Activated naive CD4-positive, alpha-beta T cell treated with Interleukin-2 at 50 U/mL for 16 hours (primary cell): ENCODE results near the gene MGST3.
"Not testable (repeated sequence)": the region's sequence is repeated elsewhere in the genome, so short reads cannot be mapped to it uniquely, and the experiment has no call there.

Experiments
- DNase-seq: peaks from one replicate; pipeline ENCODE4 v3.0.0-alpha.2; 2020

The MGST3 gene

DNA sequence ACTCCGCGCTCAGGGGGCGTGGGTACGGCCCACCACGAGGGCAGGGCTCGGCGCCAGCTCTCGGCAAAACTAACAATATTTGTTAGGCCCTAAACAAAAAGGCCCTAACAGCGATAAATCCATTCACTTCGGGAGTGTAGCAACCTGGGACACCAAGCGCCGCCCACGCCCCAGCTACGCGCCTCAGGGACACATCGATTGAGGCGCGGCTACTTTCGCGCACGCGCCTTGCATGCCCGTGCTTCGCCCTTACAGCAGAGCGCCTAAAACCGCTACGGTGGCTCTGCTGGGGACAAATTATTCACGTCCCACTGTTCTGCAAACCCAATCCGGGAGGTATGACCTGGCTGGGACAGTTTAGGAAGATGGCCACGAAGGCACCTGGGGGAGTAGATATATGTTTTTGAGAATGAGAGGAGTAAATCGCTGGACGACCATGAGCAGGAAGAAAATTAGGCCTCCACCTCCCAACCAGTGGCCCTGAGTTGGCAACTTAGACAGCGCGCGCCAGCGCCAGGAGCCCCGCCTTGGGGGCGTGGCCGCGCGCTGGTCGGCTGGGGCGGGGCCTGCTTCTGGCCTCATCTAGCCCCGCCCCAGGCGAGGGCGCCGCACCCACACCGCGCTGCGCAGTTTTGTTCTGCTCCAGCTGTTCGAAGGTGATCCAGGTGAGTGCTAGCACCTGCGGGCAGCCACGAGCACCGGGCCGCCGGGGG lies at the start of gene MGST3:
MGST3 (plus strand) TSS at position 606 of the 713 bp plus-strand sequence. CDS start 18,614 bp downstream, outside the sequence.
- peak; percentile 94 for DNase-seq

DNA sequence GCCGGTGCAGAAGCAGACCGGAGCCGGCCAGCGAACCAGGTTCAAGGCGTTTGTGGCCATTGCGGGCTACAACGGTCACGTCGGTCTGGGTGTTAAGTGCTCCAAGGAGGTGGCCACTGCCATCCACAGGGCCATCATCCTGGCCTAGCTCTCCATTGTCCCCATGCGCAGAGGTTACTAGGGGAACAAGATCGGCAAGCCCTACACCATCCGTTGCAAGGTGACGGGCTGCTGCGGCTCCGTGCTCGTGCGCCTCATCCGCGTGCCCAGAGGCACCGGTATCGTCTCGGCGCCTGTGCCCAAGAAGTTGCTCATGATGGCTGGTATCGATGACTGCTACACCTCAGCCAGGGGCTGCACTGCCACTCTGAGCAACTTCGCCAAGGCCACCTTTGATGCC lies 49.1 kb upstream of the MGST3 start:
- DNase-seq, result no peak

DNA sequence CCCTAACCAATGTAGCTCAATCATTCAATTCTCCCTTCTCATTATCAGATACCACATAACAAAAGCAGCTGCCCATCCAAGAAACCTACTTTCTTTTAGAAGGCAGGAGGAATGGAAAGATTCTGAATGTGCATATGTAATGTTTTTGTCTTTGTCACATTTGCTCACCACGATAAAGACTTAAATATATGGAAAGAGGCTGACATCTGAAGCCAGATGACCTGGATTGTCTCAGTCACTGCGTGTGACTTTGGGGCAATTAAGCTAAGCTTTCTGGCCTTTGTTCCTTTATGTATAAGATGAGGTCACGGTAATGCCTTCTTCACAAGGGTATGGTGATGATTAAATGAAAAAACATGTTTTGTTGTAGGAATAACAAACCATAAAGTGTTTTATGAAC lies 44.6 kb upstream of the MGST3 start:
- DNase-seq, result no peak

DNA sequence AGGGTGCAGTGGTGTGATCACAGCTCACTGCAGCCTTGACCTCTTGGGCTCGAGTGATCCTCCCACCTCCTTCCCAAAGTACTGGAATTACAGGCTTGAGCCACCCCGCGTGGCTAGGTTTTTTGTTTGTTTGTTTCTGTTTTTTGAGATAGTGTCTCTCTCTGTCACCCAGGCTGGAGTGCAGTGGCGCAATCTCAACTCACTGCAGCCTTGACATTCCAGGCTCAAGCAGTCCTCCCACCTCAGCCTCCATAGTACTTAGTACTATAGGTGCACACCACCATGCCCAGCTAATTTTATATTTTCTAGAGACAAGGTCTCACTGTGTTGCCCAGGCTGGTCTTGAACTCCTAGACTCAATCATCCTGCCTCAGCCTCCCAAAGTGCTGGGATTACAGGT lies 39.6 kb upstream of the MGST3 start:
- not testable (repeated sequence) for DNase-seq

DNA sequence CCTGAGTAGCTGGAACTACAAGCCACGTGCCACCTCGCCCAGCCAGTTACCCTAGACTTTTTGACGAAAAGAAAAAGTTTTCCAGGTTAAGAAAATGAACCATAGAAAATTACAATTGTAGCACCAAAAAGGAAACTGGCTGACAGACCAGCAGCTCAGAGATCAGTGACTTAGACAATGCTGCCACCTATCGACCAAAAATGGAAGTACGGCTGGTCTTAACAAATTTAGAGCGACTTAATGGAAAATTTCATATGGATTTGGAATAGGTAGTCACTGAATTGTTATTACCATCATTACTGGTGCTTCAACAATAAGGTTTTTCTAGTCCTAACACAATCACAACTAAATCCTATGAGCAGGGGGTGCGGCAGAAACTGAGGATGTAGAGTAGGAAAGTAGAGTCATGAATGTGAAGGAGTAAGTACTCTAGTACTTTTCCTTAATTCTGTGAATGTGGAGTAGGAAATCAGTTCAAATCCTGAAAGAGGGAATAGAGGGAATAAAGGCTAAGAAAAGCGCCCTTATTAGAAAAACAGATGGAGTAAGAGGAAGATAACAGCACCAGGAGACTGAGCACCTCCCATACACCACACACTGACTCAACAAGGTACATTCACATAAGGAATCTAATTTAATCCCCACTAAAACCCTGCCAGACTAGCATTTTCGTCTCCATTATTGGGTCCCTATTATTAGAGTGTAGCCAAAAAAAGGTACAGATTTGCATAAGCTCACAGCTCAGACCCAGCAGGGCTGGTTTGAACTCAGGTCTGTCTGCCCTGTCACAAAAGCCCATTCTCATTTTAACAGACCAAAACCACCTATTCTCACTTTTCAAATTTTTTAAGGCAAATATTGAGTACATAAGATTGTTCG lies 37.9 kb upstream of the MGST3 start:
- DNase-seq, result peak; percentile 77

DNA sequence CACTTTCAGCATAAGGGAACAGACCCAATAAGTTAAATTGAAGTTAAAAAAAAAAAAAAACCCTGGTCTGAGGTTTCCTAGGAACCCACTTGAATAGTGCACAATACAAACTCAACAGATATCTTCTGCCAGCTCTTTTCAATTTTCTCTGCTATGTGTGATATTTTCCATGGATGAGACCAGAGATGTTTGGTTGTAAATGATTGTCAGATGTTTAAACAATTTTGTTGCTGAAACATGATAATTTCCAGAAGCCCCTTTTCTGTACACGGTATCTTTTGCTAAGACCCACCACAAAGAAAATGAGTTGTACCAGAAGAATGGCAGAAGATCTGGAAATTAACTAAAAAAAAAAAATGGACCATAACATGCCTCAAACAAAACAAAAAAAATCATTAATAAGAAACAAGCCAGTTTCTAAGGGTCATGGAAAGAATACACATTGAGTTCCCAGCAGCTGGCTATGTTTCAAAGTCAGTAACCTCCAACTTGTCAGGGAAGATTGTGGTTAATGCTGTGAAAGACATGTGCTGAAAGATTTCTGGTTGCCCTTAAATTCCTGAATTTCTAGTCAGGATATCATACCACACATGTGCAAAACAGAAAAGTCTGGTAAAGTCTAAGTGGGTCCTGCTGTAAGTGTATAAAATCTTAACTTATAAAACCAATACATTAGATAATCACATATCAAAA lies 35.6 kb upstream of the MGST3 start:
- no peak for DNase-seq

DNA sequence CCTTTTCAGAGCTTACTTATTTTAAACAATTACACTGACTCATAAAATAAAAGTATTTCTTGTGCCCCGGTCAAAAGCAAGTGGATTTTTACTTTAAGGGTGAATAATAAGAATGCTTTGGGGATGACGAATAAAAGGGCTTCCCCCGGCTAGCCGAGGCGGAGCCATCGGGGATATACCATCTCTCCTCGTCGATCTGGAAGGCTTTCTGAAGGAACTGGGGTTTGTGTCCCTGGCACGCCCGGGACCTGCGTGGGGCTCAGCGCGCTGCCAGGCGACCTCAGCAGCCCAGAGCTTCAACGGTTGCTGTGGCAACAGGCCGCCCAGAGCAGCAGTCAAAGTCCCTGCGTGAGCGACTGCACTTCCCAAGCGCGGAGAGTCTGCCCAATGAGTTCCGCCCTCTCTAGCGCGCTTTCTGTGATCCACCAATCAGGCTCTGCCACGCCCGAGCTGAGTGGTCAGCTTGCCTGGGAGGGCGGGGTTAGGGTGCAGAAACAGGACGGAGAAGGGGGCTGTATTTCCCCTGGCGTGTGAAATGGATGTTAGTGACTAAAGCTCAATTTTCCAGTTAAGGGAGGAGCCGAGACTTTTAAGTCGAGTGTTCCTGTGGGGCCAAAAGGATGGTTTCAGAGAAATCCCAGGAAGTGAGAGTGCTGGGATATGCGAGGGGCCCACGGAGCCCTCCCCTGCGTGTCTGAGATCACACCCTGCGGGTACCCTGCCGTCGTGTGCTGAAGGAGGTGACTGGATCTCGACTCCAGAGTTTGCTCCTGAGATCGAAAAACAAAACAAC lies 33.0 kb upstream of the MGST3 start:
- peak; percentile 95 for DNase-seq

DNA sequence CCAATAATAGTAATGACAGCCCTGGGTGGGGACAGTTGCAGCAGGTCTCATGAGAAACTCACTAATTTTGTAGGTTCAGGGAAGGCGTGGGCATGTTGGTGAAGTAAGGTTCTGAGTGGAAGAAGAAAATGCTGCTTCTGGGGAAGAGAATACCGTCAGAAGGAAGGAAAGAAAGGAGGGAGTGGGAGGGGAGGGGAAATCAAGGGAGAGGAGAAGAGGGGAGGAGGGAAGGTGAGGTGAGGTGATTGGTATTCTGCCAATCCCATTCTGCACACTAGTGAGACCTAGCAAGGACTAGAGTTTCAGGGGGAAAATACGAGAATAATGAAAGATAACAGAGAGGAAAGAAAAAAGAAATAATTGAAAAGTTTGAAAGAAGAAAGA lies 32.4 kb upstream of the MGST3 start:
- no peak for DNase-seq

DNA sequence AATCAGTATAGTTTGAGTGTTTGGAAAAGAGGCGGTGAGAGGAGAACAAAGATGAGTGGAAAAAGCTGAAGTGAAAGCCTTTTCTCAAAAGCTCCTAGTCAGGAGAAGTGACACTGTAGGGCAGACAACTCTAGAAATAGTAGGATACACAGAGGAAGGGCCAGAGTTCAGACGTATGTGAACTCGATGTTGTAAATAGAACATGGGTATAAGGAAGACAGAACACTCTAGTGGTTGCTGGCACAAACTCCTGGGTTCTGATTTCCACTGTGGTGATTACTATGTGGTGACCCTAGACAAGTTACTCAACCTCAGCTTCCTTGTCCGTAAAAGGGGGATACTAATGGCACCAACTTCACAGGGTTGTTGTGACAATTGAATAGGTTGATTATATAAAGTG lies 30.2 kb upstream of the MGST3 start:
- DNase-seq, result no peak

DNA sequence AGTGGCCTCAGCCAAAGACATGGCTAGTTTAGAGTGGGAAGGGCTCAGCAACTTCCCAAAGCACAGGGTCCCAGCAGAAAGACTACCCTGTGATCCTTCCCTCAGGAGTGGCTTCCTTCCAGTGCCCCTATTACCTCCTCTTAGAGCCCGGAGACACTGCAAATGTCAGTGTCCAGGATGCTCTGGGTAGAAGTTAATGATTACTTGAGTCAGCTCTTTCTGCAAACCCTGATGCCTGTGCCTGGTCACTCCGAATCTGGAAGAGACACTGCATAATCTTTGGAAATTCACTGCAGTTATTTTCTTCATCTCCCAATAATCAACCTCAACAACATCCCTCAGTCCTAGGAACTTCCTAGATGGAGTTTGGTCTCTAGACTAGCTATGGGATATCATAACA lies 27.2 kb upstream of the MGST3 start:
- no peak for DNase-seq

DNA sequence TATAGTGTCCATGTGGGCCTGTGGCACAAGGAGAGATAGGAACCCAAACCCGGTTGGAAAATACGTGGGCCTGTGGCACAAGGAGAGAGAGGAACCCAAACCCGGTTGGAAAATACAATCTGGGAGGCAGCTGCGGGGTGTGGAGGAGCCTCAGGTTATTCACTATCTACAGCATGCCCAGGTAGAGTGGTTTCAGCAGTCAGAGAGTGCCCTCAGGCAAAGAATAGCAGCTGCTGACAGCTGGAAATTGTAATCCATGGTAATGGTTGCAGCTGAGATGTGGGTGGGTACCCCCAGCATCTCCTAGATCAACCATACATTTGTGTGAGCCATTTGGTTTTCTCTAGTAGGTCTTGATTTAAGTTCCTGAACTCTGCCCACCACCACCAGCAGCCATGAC lies 25.8 kb upstream of the MGST3 start:
- DNase-seq, result no peak

DNA sequence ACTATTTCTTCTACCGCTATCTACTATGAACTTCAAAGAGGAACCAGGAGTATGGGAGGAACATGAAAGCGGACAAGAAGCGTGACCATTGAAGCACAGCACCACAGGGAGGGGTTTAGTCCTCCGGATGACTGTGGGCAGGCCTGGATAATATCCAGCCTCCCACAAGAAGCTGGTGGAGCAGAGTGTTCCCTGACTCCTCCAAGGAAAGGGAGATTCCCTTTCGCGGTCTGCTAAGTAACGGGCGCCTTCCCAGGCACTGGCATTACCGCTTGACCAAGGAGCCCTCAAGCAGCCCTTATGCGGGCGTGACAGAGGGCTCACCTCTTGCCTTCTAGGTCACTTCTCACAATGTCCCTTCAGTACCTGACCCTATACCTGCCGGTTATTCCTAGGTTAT lies 24.4 kb upstream of the MGST3 start:
- not testable (repeated sequence) for DNase-seq

DNA sequence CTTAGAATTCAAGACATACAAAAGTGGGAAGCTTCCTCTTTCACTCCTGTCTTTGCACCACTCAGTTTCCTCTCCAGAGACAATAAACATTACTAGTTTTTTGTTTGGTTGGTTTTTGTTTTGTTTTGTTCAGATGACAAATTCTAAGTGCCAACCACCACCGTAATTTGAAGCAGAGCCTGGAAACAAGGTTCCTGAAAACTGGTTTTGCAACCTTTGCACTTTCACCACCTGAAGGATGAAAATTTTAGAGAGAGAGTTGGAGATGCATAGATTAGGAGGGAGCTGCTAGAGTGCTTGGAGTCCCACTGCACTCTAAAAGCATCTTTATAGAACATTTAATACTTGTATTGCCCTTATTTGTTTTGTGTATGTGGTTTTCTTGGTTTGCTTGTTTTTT lies 20.2 kb upstream of the MGST3 start:
- DNase-seq, result no peak

DNA sequence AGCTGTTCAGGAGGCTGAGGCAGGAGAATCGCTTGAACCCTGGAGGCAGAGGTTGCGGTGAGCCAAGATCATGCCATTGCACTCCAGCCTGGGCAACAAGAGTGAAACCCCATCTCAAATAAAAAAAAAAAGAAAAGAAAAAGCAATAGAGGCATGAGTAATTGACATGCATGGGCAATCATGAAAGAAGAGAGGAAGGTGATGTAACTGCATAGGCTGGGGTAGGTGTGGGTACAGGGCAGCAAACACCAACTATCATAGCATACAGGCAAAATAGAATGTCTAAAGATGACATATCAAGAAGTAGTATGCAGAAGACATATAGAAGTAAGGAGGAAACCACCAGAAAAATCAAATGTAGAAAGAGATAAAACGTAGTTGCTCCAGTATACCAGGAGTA lies 19.0 kb upstream of the MGST3 start:
- DNase-seq, result no peak

DNA sequence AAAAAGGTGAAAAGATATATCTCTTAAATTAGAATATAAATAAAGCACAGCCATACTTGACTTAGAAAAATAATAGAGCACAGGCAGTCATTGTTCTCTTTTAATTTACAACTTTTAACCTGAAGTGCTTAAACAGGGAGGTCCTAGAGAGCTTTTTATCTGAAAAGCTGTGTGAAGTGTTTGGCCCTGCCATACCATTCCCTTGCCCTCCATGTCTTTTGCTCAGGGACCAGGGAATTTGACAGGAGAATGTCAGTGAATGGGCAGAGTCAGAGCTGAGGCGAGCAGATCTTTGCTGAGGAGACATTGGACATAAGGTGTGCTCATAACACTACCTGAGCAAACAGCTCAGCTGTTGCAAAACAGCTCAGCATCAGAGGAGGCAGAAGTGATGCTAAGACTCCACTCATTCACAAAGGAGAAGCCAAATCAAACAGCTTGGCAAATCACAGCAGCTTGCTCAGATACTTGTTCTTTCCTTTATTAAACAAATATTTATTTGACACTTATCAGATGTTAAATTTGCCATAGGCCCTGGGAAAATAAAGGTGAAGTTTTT lies 14.9 kb upstream of the MGST3 start:
- no peak for DNase-seq

DNA sequence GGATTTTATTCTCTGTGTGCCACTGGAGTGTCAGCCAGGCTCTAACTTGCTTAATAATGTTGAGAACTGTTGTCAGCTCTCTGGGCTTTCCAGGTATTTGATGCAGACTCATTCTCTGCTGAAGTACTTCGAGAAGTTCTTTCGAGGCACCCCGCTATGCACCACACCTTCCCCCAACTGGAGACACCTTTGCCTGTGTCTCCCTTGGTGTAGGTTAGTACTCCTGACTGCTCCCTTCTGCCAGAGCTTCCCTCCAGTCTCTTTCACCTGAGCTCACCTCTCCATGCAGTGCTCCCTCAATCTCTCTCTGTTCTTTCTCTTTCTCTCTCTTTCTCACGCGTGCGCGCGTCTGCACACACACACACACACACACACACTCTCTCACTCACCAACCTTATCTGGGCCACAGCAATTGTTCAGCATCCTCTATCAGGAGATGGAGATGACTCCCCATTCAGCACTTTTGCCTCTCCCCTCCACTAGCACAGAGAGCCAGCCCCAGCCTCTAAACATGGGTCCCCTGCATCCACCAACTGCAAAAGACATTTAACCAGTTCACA lies 14.0 kb upstream of the MGST3 start:
- DNase-seq, result no peak

DNA sequence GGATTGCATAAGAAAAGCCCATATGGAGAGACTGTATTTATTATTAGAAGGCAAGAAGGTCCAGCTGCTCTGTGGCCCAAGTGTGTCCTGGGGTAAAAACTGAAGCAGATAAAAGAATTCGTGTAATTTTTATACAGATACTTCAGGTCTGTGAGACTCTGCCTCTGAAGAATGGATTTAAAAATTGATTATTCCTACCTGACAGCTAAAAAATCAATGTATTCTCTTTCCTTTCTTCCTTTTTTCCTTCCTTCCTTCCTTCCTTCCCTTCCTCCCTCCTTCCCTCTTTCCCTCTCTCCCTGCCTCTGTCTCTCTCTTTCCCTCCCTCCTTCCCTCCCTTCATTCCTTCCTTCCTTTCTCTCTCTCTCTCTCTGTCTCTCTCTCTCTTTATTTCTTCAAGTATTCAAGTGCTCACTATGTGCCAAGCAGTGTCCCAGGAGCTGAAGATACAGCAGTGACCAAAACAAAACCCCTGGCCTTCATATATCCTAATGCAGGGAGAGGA lies 11.3 kb upstream of the MGST3 start:
- no peak for DNase-seq

DNA sequence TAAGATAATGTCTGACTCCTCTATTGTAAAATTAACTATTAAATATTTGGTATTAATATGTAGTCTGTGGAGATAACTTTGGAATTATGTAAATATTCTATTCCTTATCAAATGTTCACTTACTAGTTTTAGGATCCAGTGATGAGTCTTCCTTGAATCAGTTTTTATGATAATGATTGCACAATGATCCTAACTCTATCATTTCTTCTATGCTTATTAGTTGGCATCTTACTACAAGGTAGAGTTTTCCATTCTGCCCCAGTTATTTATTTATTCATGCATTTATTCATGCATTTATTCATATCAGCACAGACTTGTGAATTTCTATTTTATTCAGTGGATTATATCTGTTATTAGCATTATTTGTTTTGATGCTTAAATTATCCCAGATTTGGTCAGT lies 7.4 kb upstream of the MGST3 start:
- no peak for DNase-seq

DNA sequence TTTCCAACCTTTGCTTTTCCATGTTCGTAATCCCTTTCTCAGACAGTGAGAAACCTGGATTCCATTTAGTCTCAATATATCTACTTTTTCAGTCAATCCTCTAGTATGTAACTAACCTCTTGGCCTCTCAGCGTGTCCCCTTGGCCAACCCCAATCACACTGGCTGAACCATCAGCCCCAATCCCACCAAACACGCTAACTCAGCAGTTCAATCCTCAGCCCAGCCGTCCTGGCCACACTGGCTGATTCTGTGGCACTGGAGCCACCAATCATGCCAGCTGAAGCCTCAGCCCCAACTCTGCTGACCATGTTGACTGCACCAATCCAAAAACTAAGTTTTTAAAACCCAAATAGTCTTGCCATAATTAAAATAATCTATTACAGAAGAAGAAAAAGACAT lies 6.6 kb upstream of the MGST3 start:
- DNase-seq, result no peak

DNA sequence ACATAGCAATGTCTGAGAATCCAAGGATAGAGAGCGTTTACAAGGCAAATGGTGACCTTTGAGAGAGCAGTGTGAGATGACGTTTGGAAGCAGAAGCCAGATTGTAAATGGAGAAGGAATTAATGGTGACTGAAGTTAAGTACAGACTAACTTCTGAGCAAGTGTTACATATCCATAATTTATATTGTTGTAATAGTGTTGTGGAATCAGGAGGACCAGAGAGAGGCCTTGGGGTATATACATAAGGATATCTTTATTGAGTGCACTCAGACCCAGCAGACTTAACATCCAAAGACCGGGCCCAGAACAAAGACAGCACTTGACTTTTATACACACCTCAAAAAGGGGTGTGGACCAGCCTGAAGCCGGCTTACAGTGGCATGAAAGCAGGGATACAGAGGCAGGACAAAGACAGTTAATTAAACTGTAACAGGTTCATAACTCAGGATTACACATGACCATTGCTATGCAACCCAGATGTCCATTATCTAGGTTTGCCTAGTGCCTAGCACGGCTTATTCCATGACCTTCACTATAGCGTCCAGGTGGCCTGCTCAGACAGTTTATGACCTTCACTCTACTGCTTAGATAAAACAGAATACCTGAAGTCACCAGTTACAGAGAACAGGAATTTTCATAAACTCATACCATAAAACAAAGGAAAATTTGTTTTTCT lies 2.7 kb upstream of the MGST3 start:
- DNase-seq, result no peak

DNA sequence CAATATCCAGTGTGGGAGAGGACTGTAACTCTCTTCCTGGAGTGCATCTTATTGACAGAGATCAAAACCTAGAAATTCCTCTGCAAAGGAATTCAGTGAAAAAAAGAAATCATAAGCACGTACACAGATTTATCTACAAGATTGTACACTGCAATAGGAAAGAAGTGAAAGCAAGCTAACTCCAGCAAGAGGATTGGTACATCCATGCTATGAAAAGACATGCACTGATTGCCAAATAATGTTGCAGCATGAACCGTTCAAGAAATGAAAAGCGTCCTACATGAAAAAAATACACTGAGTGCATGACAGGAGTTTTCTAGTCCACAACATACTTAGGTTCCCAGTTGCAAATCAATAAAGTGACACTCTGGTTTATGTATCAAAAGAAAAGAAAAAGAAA lies 1.9 kb upstream of the MGST3 start:
- no peak for DNase-seq
